Thoracic aorta (tissue), 2 donors: ENCODE measurements around the gene KLHL41. TPM values are rescaled to one million over a fixed set of nuclear protein-coding genes. Genes with fewer than 3 reads are reported as not detected.
"Not testable (repeated sequence)": the region's sequence is repeated elsewhere in the genome, so short reads cannot be mapped to it uniquely, and the experiment has no call there.

Experiments
- ATAC-seq: fragments of 150-250 bp; one replicate; pipeline ENCODE4 v1.8.0; 2017; ENCODE audit warnings: low read depth; ENCODE audit not compliant: insufficient number of reproducible peaks, low FRiP score
- DNase-seq: peaks from one replicate; pipeline ENCODE4 v3.0.0-alpha.2; 2020; ENCODE audit warnings: low spot score
- H3K27ac ChIP-seq, 2 donors: fragments of 200-600 bp; sonication (generic); 1 replicate in 1 of 2; 2 replicates in 1 of 2; pipeline ENCODE4 v1.5.1; 2016; ENCODE audit warnings: mild to moderate bottlenecking in 2 of 2, moderate library complexity in 2 of 2
- H3K27me3 ChIP-seq: fragments of 200-600 bp; sonication (generic); replicated peaks from 2 replicates; pipeline ENCODE4 v1.6.0; 2016; ENCODE audit warnings: mild to moderate bottlenecking; ENCODE audit not compliant: insufficient read depth
- H3K36me3 ChIP-seq: fragments of 200-600 bp; sonication (generic); one replicate; pipeline ENCODE4 v1.5.1; 2016
- H3K4me1 ChIP-seq, 2 donors: fragments of 200-600 bp; sonication (generic); 1 replicate in 1 of 2; 2 replicates in 1 of 2; pipeline versions ENCODE4 v1.5.1 to v1.6.0; 2016; ENCODE audit warnings: low read depth in 2 of 2, mild to moderate bottlenecking in 1 of 2; ENCODE audit not compliant: control insufficient read depth in 1 of 2
- H3K4me3 ChIP-seq: fragments of 200-600 bp; sonication (generic); 2 replicates; pipeline ENCODE4 v1.5.1; 2016; ENCODE audit warnings: mild to moderate bottlenecking
- H3K9me3 ChIP-seq: fragments of 200-600 bp; sonication (generic); 2 replicates; pipeline ENCODE4 v1.5.1; 2016
- CTCF ChIP-seq: fragments of 200-600 bp; sonication (generic); IDR thresholded peaks from one replicate; pipeline ENCODE4 v1.5.1; 2019; ENCODE audit warnings: antibody characterized with exemption
- total RNA-seq, 2 donors: library from RNA; depleted of rRNA; stranded (reverse); fragments of >200 nt; gene quantifications; one replicate each; pipeline versions ENCODE4 v1.1.0 to v1.2.3, GENCODE V29; 2016

The KLHL41 gene
- total RNA-seq, 2 donors from 2014 or later, result 0.28 to 1.2 TPM

GRCh38 chr2:169571571-169571970 lies 62.1 kb downstream of the KLHL41 start:
- H3K9me3 ChIP-seq, result no peaks in the 10 kb centered on the region
- H3K27me3 ChIP-seq, result no peaks in the 10 kb centered on the region
- ATAC-seq (no peak), DNase-seq (no peak)
- H3K4me1 ChIP-seq, result peaks cover 6 to 8% of the 10 kb centered on the region in 2 donors
- no peak overlapping the region for H3K27ac ChIP-seq
- no peak overlapping the region for H3K4me3 ChIP-seq
- H3K36me3 ChIP-seq, result no peaks in the 10 kb centered on the region
- no peak for TF ChIP-seq CTCF

GRCh38 chr2:169572189-169572588 lies 62.7 kb downstream of the KLHL41 start:
- Histone ChIP-seq H3K4me3 (no peak overlapping the region), H3K36me3 (no peaks in the 10 kb centered on the region), H3K27ac (no peak overlapping the region), H3K4me1 (peaks cover 6 to 8% of the 10 kb centered on the region in 2 donors), H3K9me3 (no peaks in the 10 kb centered on the region), H3K27me3 (no peaks in the 10 kb centered on the region)
- no peak for ATAC-seq
- no peak for TF ChIP-seq CTCF
- DNase-seq, result no peak

- Histone ChIP-seq H3K9me3 (no peaks in the 10 kb centered on the region), H3K27me3 (no peaks in the 10 kb centered on the region), H3K36me3 (no peaks in the 10 kb centered on the region), H3K27ac (no peak overlapping the region), H3K4me1 (peaks cover 6 to 8% of the 10 kb centered on the region in 2 donors), H3K4me3 (peak overlapping the region; percentile 84)
- TF ChIP-seq CTCF, result no peak
- no peak for DNase-seq
- no peak for ATAC-seq
Measured at GRCh38 chr2:169572821-169573159, 63.3 kb downstream of the KLHL41 start.

GRCh38 chr2:169573160-169573973 lies 63.9 kb downstream of the KLHL41 start, which contains the start of gene FASTKD1:
Gene FASTKD1, minus strand, starts transcription at chr2:169573865. Its CDS starts 1,836 bp downstream, at chr2:169572029.
- Histone ChIP-seq H3K36me3 (no peaks in the 10 kb centered on the region), H3K4me1 (peaks cover 6 to 8% of the 10 kb centered on the region in 2 donors), H3K27ac (peak within 1 kb of the TSS in 1 of 2 donors; percentile 18), H3K4me3 (peak within 1 kb of the TSS; percentile 84), H3K9me3 (no peaks in the 10 kb centered on the region), H3K27me3 (no peaks in the 10 kb centered on the region)
- no peak for TF ChIP-seq CTCF
- DNase-seq, result peak; percentile 67
- ATAC-seq, result peak; percentile 99

- Histone ChIP-seq H3K36me3 (no peaks in the 10 kb centered on the region), H3K27me3 (no peaks in the 10 kb centered on the region), H3K27ac (no peak overlapping the region), H3K4me3 (peak overlapping the region; percentile 84), H3K4me1 (peaks cover 6 to 8% of the 10 kb centered on the region in 2 donors), H3K9me3 (no peaks in the 10 kb centered on the region)
- no peak for DNase-seq
- ATAC-seq, result no peak
- TF ChIP-seq CTCF, result no peak
Measured at GRCh38 chr2:169573974-169574299, 64.4 kb downstream of the KLHL41 start.

- not testable (repeated sequence) for H3K27me3 ChIP-seq, H3K4me3 ChIP-seq, H3K36me3 ChIP-seq, H3K9me3 ChIP-seq, H3K4me1 ChIP-seq, H3K27ac ChIP-seq, DNase-seq, ATAC-seq
Measured at GRCh38 chr2:169574539-169574938, 65.0 kb downstream of the KLHL41 start.

GRCh38 chr2:169575264-169575663 lies 65.8 kb downstream of the KLHL41 start:
- DNase-seq, result not testable (repeated sequence)

More at GRCh38 chr2:169575264-169575663, 65.8 kb downstream of the KLHL41 start:
- ATAC-seq, H3K27me3 ChIP-seq, H3K36me3 ChIP-seq, H3K4me3 ChIP-seq, H3K27ac ChIP-seq, H3K4me1 ChIP-seq, H3K9me3 ChIP-seq: not testable (repeated sequence)
